Inferior parietal cortex (tissue), 1 donor: ENCODE data around the gene POLR1G.
A peak's percentile ranks its signal among the peaks of the same experiment; 100 is the strongest.

Experiments
- DNase-seq: peaks from one replicate; pipeline ENCODE4 v3.0.0-alpha.2; 2016; ENCODE audit errors: extremely low spot score

The POLR1G gene

GRCh38 chr19:45406226-45407090 lies at the start of gene POLR1G:
POLR1G (plus strand) TSS chr19:45406644; CDS start chr19:45406697, 53 bp downstream.
- DNase-seq: peak; percentile 95

GRCh38 chr19:45356760-45357444 lies 49.5 kb upstream of the POLR1G start:
- no peak for DNase-seq

- no peak for DNase-seq
Measured at GRCh38 chr19:45357445-45357783, 49.0 kb upstream of the POLR1G start.

GRCh38 chr19:45358213-45358792 lies 48.1 kb upstream of the POLR1G start:
- no peak for DNase-seq

GRCh38 chr19:45361608-45362007 lies 44.8 kb upstream of the POLR1G start:
- DNase-seq: no peak

- no peak for DNase-seq
Measured at GRCh38 chr19:45362291-45362690, 44.2 kb upstream of the POLR1G start.

- no peak for DNase-seq
Measured at GRCh38 chr19:45363861-45364459, 42.5 kb upstream of the POLR1G start.

GRCh38 chr19:45364696-45365095 lies 41.7 kb upstream of the POLR1G start:
- no peak for DNase-seq

GRCh38 chr19:45368127-45368526 lies 38.3 kb upstream of the POLR1G start:
- no peak for DNase-seq

- no peak for DNase-seq
Measured at GRCh38 chr19:45368737-45369340, 37.6 kb upstream of the POLR1G start.

- peak; percentile 99 for DNase-seq
Measured at GRCh38 chr19:45370410-45371204, 35.8 kb upstream of the POLR1G start, which contains the start of gene ERCC2. ERCC2 (minus strand) TSS chr19:45370573; CDS start chr19:45370540, 33 bp downstream.

GRCh38 chr19:45376045-45376724 lies 30.3 kb upstream of the POLR1G start:
- DNase-seq: no peak

- DNase-seq: no peak
Measured at GRCh38 chr19:45380107-45380506, 26.3 kb upstream of the POLR1G start.

GRCh38 chr19:45382426-45382825 lies 24.0 kb upstream of the POLR1G start:
- no peak for DNase-seq

- no peak for DNase-seq
Measured at GRCh38 chr19:45385392-45386221, 20.8 kb upstream of the POLR1G start.

GRCh38 chr19:45391346-45391745 lies 15.1 kb upstream of the POLR1G start:
- DNase-seq: no peak

GRCh38 chr19:45391871-45392665 lies 14.4 kb upstream of the POLR1G start:
- DNase-seq: no peak

- DNase-seq: no peak
Measured at GRCh38 chr19:45395821-45396617, 10.4 kb upstream of the POLR1G start.
